Activated T-helper 1 cell treated with anti-CD3 and anti-CD28 coated beads, Interleukin-2, amount 50 U/mL, for 16 hours (primary cell): ENCODE measurements around the gene C15orf39.

Experiments used
- DNase-seq, 2 donors: peaks; one replicate each; pipeline ENCODE4 v3.0.0-alpha.2; 2020; ENCODE audit warnings: low read depth in 1 of 2, low spot score in 1 of 2

Gene C15orf39

DNA sequence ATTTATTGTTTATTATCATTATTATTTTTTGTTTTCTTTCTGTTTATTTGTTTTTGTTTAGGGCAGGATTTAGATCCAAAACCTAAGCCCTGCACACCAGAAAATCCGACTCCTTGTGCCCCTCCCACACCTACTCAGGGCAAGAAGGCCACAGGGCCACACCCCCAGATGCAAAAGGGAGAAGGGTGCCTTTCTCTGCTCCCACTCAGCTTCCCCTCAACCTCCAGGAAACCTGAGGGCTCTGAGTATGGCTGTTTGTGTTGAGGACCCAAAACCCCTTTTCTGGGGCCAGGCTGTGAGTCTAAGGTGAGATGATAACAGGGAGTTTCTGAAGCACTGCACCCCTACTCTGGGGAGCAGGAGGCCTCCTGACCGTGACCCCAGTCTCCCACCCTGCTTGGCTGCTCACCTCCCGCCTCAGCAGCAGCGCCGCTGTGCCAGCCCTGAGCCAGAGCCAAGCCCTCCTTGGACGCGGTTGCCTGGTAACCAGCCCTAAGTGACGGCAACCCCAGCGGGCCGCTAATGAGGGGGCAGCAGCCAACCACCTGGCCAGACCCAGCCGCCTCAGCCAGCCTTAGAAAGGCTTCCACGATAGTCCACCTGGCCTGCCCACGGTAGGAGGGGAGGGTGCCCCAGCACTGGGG, 6.4 kb upstream of the C15orf39 start:
- DNase-seq, result no peak

DNA sequence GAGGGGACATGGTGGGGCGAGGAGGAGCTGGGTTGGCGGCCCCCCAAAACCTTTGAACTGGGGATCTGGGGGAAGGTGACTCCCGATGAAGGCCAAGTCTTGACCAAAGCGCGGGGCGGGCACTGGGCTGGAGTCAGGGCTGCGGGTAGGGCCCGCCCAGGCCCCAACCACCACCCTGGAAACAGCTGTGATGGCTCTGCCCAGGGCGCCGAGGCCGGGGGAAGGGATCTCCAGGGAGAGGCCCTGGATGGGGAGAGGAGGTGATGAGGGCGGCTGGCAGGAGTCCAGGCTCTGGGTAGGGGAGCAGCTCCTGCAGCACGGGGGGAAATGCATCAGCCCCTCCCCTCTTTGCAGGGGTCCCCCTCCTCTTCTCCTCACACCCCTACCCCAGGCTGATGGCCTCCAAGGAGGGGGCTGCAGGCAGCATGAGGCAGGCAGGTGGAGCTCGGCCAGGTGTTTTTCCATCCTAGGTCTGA, 5.9 kb upstream of the C15orf39 start:
- no peak for DNase-seq

DNA sequence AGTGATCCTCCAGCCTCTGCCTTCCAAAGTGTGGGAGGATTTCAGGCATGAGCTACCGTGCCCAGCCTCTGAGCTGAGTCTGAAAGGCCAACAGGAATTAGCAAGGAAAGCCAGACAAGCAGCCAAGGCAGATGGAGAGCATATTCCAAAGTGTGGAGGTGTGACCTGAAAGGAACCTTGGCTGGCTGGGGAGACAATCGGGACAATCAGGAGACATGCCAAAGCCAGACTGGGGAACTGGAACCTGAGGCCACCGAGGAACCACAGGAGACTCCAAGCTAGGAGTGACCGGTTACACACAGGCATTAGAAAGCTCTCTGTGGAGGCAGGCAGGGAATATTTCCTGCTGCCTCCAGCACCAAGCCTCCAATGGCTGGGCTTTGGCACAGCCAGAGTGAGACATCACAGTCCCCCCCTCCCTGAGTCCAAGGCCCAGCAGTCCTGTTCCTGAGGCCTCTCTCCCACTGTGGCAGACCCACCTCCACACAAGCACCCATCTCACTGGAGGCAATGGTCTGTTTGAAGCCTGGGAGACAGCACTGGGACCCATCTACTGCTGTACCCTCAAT, 4.5 kb upstream of the C15orf39 start:
- DNase-seq, result no peak

DNA sequence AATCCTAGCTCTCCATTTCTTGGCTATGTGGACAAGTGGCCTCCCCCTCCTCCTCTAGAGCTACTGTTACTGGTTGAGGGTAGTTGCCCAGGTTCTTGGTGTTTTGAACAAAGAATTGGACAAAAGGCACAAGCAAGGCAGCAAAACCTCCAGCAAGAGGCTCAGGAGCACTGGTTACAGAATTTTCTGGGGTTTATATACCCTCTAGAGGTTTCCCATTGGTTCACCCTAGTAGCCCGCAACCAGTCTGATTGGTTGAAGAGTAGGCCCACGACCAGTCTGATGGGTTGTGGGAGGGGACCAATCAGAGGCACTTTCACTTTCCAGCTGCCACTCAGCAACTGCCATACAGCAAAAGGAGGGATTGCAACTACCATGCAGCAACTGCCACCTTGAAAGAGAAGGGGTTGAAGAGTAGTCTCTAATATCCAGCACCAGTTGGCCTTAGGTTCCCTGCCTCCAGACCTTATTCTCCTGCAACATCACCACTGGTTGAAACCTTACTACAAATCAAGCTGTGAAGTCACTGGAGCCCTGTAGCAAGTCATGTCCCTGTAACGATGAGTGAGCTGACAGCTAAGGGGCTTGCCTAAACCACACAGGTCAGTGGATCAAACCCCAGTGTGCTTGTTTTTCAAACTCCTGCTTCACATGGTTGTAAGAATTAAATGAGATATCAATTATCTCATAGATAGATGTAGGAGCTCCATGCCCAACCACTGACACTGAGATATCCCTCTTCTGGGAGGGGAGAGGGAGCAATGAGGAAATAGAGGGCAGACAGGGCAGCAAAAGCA, 2.9 kb upstream of the C15orf39 start:
- no peak for DNase-seq

DNA sequence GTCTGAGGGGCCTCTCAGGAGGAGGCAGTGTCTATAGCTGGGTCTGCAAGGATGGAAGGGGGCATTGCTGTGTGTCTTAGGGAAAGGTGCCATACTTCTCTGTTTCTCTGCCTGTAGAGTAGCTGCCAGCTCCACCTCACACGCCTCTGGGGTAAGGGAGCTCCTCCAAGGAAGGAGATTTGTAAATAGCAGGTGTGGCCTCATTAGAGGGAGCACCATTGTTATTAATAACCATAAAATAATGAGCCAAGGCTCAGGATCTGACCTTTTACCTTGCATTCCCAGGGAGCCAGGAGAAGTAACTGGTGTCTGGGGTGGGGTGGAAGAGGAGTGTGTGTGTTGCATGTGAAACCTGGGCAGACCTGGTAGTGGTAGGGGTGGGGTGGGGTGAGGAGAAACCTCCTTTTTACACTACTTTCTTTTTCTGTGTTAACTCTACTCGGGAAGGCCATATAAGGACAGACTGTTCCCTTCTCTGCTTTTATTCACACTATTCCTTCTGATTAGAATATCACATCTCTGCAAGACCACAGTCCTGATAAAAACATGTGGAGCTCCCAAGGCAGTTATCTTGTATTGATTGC, 2.2 kb upstream of the C15orf39 start:
- no peak for DNase-seq

DNA sequence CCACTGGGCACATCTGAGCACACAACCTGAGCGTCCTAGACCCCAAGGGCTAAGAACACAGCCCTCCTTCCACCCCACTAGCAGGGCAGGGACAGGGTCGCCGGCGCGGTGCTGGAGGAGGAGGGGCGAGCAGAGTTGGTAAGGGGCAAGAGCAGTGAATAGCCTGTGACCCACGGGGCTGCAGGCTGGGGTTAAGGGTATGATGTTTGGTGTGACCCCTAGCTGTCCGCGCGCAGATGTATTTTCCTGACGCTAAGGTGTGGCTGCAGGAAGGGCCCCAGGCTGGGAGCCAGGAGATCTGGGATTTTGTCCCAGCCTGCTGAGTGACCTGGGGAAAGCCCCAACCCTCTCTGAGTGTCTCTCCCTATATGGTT, 1.3 kb upstream of the C15orf39 start:
- no peak for DNase-seq

DNA sequence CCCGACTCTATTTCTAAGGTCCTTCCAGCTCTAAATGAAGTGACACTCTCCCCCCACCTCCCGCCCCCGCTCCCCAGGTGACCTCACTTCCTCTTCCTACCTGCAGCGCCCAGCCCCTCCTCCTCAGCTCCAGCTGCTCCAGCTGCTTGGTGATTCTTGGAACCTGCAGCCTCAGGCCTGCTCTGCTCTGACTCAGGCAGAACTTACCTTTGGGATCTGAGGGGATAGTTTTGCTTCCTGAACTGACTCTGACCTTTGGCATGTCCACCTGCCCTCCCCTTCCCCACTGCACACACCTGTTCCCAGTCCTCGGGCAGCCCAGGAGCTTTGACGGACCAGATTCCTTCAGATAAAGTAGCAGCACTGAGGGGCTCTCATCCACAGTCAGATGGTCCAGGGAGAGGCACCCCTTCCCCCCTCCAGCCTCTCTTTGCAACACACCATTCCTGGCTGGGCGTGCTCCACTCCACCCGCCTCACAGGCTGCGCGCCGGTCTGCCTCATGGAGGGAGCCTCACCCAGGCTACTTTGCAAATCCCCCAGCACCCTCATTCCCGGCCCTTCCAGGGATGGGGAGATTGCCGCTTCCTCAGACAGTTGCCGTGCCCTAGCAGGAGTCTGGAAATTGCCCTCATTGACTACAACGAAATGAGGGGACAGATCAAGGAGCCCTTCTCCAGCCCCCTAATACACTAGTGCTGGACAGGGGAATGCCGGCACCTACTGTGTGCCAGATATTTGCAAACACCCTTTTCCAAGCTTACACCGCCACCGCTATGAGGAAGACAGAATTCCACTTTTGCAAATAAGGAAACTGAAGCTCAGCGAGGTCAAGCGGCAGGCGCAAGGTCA, 692 bp upstream of the C15orf39 start:
- peak in 1 of 2 donors; percentile 19 for DNase-seq

DNA sequence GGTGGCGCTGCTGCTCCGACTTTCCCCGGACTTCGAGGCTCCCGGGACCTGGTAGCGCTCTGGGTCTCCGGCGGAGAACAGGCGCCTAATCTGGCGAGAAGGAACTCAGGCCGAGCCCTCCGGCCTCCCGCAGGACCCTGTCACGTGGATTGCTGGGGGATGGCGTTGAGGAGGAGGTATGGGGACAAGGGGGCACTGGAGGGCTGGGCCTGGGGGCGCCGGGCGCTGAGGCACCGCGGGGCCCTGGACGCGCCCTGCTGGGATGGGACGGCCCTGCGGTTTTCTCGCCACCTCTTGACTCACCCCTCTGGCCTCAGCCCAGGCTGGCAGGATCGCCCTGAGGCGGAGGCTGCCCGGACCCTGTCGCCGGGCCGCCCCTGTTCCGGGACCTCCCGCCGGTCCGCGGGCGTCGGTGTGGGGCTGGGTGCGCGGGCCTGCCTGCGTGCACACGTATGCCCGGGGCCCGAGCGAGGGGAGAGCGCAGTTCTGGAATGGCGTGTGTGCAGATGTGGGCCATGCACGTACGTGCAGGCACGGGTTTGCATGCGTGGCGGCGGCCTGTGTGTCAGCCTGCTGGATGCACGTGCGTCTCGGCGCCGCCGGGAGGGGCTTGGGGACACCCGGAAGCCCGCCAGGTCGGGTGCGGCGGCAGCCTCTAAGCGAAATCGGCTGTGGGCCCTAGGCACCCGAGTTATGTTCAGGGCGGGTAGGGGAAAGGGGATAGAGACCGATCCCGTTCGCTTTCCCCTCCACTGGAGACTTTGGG, 752 bp downstream of the C15orf39 start:
- peak; percentile 73 to 78 for DNase-seq

DNA sequence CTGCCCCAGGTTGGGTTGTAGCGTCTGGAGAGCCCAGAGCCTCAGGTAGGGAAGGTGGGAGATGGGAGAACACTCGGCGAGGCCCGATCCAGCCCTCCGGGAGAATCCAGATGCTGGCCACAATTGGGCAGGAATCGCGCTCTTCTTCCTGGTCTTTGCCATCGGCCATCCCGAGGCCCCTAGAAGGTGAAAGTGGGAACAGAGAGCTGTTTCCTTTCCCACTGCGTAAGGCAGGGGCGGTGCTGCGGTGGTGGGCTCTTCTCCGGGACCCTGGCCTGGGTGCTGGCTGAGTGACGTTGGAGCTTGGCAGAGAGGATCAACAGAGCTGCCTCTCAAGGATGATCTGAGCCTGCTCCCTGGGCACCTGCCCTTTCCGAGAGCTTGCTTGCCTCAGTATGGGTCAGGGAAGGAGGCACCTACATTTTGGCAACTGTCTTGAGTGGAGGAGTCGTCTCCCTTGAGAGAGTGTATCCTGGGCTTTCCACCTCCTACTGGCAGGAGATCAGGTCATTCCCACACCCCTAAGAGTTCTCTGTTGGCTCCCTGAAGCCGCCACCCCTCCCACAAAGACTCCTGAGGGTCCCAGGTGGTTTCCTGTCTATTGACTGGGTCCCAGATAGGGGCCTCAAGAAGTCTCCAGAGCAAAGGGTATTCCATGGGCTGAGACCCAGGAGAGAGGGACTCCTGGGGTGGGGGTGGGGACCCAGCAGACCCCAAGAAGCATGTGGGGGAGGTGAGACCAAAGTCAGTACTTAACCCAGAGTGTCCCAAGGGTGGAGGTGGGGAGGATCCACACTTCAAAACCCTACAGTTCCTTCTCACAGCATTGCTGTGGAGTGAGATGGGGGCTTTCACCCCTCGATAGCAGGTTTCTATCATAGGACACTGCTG, 1.6 kb downstream of the C15orf39 start:
- DNase-seq, result no peak

DNA sequence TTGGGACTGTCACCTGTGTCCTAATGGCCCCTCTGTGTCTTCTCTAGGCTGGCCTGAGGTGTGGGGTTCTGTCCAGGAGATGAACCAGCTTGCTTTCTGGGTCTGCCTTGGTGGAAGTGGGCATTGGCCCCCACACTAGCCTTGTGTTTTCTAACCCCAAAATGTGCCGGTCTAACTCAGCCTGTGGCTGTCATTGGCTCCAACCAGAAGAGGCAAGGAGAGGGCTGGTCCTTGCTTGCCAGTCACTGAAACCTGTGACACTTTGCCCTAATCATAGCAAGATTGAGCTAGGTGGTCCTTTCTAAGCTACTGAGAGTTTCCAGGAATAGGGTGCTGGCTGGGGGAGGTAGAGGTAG, 2.2 kb downstream of the C15orf39 start:
- no peak for DNase-seq

DNA sequence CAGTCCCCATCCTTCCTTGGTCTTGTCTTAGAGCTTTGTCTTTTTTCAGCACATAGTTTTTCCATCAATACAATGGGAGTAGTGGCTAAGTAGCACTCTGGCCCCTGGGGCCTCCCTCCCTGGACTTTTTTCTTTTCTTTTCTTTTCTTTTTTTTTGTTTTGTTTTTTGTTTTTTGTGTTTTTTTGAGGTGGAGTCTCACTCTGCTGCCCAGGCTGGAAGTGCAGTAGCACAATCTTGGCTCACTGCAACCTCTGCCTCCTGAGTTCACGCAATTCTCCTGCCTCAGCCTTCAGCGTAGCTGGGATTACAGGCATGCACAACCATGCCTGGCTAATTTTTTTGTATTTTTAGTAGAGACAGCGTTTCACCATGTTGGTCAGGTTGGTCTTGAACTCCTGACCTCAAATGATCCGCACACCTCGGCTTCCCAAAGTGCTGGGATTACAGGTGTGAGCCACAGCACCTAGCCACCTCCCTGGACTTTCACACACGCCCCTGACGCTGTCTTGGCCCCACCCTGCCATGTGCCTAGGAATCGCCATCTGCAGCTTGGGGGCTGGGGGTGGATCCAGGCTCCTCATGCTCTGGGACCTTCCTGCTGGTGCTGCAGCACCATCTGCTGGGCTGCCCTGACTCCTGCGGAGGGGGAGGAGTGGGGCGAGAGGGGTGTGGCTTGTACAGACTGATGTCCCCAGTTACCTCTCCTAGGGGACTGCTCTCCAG, 2.8 kb downstream of the C15orf39 start:
- DNase-seq, result peak; percentile 62 to 75

DNA sequence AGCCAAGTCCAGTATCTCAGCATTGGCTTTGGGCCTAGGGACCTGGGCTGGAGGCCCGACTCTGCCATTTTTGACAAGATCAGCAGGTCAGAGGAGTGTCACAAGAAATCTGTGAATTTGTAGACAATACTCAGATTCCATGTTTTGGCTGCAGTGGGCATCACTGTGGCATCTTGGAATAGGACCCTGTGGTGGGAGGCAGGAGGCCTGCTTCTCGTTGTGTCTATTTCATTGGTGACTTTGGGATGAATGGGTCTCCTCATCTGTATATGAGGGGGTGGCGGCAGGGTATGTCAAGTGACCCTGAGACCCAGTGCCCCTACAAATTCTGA, 3.3 kb downstream of the C15orf39 start:
- no peak for DNase-seq

DNA sequence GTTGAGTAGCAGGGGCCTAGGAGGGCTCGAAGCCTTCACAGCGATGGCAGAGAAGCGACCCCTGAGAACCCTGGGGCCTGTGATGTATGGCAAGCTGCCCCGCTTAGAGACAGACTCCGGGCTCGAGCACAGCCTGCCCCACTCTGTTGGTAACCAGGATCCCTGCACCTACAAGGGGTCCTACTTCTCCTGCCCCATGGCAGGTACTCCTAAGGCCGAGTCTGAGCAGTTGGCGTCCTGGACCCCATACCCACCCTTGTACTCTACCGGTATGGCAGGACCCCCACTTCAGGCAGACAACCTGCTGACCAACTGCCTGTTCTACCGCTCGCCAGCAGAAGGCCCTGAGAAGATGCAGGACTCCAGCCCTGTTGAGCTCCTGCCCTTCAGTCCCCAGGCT, 4.3 kb downstream of the C15orf39 start:
- no peak for DNase-seq

DNA sequence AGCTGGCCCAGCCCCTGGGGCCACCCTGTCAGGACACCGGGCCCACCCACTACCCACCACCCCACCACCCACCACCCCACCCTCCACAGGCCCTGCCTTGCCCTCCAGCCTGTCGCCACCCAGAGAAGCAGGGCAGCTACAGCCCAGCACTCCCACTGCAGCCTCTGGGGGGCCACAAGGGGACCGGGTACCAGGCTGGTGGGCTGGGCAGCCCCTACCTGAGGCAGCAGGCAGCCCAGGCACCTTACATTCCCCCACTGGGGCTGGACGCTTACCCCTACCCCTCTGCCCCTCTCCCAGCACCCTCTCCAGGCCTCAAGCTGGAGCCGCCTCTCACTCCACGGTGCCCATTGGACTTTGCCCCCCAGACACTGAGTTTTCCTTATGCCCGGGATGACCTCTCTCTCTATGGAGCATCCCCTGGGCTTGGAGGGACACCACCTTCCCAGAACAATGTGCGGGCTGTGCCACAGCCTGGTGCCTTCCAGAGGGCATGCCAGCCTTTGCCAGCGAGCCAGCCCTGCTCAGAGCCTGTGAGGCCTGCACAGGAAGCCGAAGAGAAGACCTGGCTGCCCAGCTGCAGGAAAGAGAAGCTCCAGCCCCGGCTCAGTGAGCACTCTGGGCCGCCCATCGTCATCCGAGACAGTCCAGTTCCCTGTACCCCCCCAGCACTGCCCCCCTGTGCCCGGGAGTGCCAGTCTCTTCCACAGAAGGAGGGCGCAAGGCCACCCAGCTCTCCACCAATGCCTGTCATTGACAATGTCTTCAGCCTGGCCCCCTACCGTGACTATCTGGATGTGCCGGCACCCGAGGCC, 5.3 kb downstream of the C15orf39 start:
- DNase-seq, result no peak

DNA sequence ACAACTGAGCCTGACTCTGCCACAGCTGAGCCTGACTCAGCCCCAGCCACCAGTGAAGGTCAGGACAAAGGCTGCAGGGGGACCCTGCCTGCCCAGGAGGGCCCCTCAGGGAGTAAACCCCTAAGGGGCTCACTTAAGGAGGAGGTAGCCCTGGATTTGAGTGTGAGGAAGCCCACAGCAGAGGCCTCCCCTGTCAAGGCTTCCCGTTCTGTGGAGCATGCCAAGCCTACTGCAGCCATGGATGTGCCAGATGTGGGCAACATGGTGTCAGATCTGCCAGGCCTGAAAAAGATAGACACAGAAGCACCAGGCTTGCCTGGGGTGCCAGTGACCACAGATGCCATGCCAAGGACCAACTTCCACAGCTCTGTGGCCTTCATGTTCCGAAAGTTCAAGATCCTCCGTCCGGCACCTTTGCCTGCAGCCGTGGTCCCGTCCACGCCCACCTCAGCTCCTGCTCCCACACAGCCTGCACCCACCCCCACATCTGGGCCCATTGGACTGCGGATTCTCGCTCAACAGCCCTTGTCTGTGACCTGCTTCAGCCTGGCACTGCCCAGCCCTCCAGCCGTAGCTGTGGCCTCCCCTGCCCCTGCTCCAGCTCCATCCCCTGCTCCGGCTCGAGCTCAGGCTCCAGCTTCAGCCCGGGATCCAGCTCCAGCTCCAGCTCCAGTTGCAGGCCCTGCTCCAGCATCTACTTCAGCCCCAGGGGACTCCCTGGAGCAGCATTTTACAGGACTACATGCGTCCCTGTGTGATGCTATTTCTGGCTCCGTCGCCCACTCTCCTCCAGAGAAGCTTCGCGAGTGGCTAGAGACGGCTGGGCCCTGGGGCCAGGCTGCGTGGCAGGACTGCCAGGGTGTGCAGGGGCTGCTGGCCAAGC, 6.2 kb downstream of the C15orf39 start:
- DNase-seq, result no peak

DNA sequence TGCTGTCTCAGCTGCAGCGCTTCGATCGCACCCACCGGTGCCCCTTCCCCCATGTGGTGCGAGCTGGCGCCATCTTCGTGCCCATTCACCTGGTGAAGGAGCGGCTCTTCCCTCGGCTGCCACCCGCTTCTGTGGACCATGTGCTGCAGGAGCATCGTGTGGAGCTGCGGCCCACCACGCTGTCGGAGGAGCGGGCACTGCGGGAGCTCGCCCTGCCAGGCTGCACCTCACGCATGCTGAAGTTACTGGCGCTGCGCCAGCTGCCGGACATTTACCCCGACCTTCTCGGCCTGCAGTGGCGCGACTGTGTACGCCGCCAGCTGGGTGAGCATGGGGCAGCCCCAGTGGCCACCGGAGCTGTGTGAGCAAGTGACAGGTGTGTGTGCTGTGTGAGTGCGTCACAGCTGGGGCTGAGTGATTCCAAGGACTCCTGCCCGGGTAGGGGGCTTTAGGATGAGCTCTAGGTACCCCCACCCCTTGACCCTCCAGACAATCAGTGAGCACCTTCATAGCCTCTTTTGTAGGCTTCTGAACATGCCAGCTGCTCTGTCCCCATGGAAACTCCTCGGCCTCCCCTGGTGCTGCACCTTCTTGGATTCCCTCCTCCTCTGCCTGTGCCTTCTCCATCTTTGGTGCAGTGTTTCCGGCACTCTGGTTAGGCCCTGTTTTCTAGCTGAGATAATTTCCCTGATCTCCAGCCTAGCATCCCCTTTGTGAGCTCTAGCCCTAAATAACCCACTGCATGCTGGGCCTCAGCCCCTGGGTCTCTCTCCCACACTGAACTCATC, 7.0 kb downstream of the C15orf39 start:
- DNase-seq, result no peak
